Heart right ventricle (tissue), 16 donors: ENCODE measurements around the gene EGFR. TPM values are rescaled to one million over a fixed set of nuclear protein-coding genes. Genes with fewer than 3 reads are reported as not detected.
A peak's percentile ranks its signal among the peaks of the same experiment; 100 is the strongest.

Experiments
- ATAC-seq, 8 donors: fragments of 200-7000 bp; cut with Tn5 transposase; one replicate each; pipeline ENCODE4 v1.9.1; 2020; ENCODE audit warnings: mild to moderate bottlenecking in 8 of 8, moderate library complexity in 8 of 8, moderate number of reproducible peaks in 1 of 8
- DNase-seq, 2 donors: peaks; one replicate each; pipeline ENCODE4 v3.0.0-alpha.2; 2020
- H3K27ac ChIP-seq, 10 donors: fragments of 200-600 bp; sonication (generic) in 2 of 10; one replicate each; pipeline versions ENCODE4 v1.5.0 to v1.8.0; 2020 to 2022; ENCODE audit warnings: mild to moderate bottlenecking in 3 of 10
- H3K27me3 ChIP-seq, 7 donors: fragments of 200-600 bp; one replicate each; pipeline ENCODE4 v1.8.0; 2021 to 2022; ENCODE audit warnings: mild to moderate bottlenecking in 2 of 7
- H3K36me3 ChIP-seq, 9 donors: fragments of 200-600 bp; sonication (generic) in 1 of 9; one replicate each; pipeline versions ENCODE4 v1.5.0 to v1.8.0; 2020 to 2022; ENCODE audit warnings: mild to moderate bottlenecking in 2 of 9
- H3K4me1 ChIP-seq, 9 donors: fragments of 200-600 bp; sonication (generic) in 1 of 9; one replicate each; pipeline versions ENCODE4 v1.5.0 to v1.8.0; 2020 to 2022; ENCODE audit warnings: mild to moderate bottlenecking in 4 of 9
- H3K4me3 ChIP-seq, 10 donors: fragments of 200-600 bp; sonication (generic) in 2 of 10; one replicate each; pipeline versions ENCODE4 v1.5.0 to v1.8.0; 2020 to 2022; ENCODE audit warnings: mild to moderate bottlenecking in 7 of 10, moderate library complexity in 2 of 10
- H3K9me3 ChIP-seq, 11 donors: fragments of 200-600 bp in 10 of 11; sonication (generic) in 2 of 11; one replicate each; pipeline versions ENCODE4 v1.5.0 to v1.8.0; 2013 to 2022; ENCODE audit warnings: mild to moderate bottlenecking in 2 of 11, control low read depth in 1 of 11, moderate library complexity in 1 of 11
- WGBS, 2 donors: extraction: QIAGEN DNeasy Blood & Tissue Kit; methylation state at CpG; one replicate each; pipeline ENCODE4 v1.1.7; 2013; ENCODE audit warnings: inconsistent platforms in 1 of 2; 5-methylcytosine and 5-hydroxymethylcytosine counted together
- intact Hi-C, 10 donors: fragments of 100-400 bp; cut with DNase I; formaldehyde crosslinking; loops; one replicate each; pipeline versions ENCODE4 v1.11.1 to v1.14.2; 2022
- polyA plus RNA-seq, 2 donors: library from polyadenylated mRNA; stranded (reverse); fragments of 200-250 nt; gene quantifications; one replicate each; pipeline ENCODE4 v1.2.3, GENCODE V29; 2013
- total RNA-seq, 10 donors: library from RNA; stranded (reverse); fragmentation: NEBNext Ultra II Directional in 3 of 10; extraction: Animal tissue kit (Norgen Biotek cat#: 25700) in 3 of 10; gene quantifications; one replicate each; pipeline versions ENCODE4 v1.2.1 to v1.2.4, GENCODE V29; 2021 to 2023
- TF ChIP-seq, protein P1 (sequence below), 9 donors: fragments of 200-600 bp; sonication (generic) in 2 of 9; IDR thresholded peaks; one replicate each; pipeline versions ENCODE4 v1.5.0 to v1.8.0; 2021 to 2022; ENCODE audit warnings: antibody characterized with exemption in 9 of 9, mild to moderate bottlenecking in 5 of 9, moderate library complexity in 1 of 9
- donor health status: Arrhythmogenic right ventricular cardiomyopathy.
- donor health status: ischemic (EF 13 %, LVEDD 7.1; RV severe dilation, severe dysfunction).
- donor health status: healthy with polysubstance abuse.
- donor health status: DM: no; HTN: yes; CAD: no.
- donor health status: DM: no; HTN: no; CAD: no.
- donor health status: ischemic (EF 25% LVEDD 6.9; RV normal size, moderate dysfunction).
- donor health status: ischemic (EF 25% LVEDD 5.7; RV mildly dilated, moderate dysfunction).
- donor health status: healthy.
- donor health status: DM: yes; HTN: yes; CAD: no.
- donor health status: Ischemic cardiomyopathy.
- donor health status: ischemic (EF 35%, LVEDD 5.7; RV mildly dilated, moderate dysfunction).
- donor health status: nonischemic (EF 11% LVEDD 7.7; RV severe dilation, severe dysfunction).
- donor health status: DM: yes; HTN: yes; CAD: no.
- donor health status: PGD.
- donor health status: ischemic (EF 29% LVEDD 5.4; RV normal size, mild dysfunction).
- donor health status: nonischemic (EF 23%, LVEDD 6.1; RV moderate dilation, normal function).

EGFR gene
- total and polyA plus RNA-seq, 12 donors, result 1.9 to 13.5 (median 7.6) TPM

DNA sequence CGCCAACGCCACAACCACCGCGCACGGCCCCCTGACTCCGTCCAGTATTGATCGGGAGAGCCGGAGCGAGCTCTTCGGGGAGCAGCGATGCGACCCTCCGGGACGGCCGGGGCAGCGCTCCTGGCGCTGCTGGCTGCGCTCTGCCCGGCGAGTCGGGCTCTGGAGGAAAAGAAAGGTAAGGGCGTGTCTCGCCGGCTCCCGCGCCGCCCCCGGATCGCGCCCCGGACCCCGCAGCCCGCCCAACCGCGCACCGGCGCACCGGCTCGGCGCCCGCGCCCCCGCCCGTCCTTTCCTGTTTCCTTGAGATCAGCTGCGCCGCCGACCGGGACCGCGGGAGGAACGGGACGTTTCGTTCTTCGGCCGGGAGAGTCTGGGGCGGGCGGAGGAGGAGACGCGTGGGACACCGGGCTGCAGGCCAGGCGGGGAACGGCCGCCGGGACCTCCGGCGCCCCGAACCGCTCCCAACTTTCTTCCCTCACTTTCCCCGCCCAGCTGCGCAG is 424 bp downstream of the EGFR start:
- Histone ChIP-seq H3K9me3 (peaks cover 0 to under 1% (median 0%) of the 10 kb centered on the region in 11 donors), H3K36me3 (peaks cover 0 to 2% (median 0%) of the 10 kb centered on the region in 9 donors), H3K27ac (peak overlapping the region; percentile 83 to 98 (median 94)), H3K4me3 (peak overlapping the region; percentile 64 to 95 (median 76)), H3K4me1 (peaks cover 0 to 17% (median 9%) of the 10 kb centered on the region in 9 donors), H3K27me3 (peaks cover 0 to 44% (median 24%) of the 10 kb centered on the region in 7 donors)
- ATAC-seq (peak; percentile 49 to 82 (median 60)), DNase-seq (peak; percentile 59 to 75)
- WGBS, 2 donors, result 0 to 1% methylated on average over 69 to 70 of the region's 70 CpGs
- TF ChIP-seq, protein P1, sequence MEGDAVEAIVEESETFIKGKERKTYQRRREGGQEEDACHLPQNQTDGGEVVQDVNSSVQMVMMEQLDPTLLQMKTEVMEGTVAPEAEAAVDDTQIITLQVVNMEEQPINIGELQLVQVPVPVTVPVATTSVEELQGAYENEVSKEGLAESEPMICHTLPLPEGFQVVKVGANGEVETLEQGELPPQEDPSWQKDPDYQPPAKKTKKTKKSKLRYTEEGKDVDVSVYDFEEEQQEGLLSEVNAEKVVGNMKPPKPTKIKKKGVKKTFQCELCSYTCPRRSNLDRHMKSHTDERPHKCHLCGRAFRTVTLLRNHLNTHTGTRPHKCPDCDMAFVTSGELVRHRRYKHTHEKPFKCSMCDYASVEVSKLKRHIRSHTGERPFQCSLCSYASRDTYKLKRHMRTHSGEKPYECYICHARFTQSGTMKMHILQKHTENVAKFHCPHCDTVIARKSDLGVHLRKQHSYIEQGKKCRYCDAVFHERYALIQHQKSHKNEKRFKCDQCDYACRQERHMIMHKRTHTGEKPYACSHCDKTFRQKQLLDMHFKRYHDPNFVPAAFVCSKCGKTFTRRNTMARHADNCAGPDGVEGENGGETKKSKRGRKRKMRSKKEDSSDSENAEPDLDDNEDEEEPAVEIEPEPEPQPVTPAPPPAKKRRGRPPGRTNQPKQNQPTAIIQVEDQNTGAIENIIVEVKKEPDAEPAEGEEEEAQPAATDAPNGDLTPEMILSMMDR (IDR thresholded peaks at IDR 0.05), result no peak
- intact Hi-C loops, result loop anchor here in 7 of 10 donors (1.0 to 10.0 kb wide), 11 partner anchors 82 to 244 kb away; no protein-coding TSS in a partner anchor

DNA sequence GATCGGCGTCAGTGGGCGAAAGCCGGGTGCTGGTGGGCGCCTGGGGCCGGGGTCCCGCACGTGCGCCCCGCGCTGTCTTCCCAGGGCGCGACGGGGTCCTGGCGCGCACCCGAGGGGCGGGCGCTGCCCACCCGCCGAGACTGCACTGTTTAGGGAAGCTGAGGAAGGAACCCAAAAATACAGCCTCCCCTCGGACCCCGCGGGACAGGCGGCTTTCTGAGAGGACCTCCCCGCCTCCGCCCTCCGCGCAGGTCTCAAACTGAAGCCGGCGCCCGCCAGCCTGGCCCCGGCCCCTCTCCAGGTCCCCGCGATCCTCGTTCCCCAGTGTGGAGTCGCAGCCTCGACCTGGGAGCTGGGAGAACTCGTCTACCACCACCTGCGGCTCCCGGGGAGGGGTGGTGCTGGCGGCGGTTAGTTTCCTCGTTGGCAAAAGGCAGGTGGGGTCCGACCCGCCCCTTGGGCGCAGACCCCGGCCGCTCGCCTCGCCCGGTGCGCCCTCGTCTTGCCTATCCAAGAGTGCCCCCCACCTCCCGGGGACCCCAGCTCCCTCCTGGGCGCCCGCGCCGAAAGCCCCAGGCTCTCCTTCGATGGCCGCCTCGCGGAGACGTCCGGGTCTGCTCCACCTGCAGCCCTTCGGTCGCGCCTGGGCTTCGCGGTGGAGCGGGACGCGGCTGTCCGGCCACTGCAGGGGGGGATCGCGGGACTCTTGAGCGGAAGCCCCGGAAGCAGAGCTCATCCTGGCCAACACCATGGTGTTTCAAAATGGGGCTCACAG is 1.1 kb downstream of the EGFR start:
- peaks cover 0 to 17% (median 12%) of the 10 kb centered on the region in 9 donors for H3K4me1 ChIP-seq
- intact Hi-C loops, result loop anchor here in 8 of 10 donors (1.0 to 10.0 kb wide), 16 partner anchors 52 to 245 kb away; no protein-coding TSS in a partner anchor
- WGBS, 2 donors, result 1 to 2% methylated on average over 78 of the region's 78 CpGs
- ATAC-seq (peak in 7 of 8 donors; percentile 13 to 56 (median 26)), DNase-seq (no peak)
- TF ChIP-seq, protein P1 (IDR thresholded peaks at IDR 0.05), result peak in 1 of 9 donors; percentile 8
- H3K27ac ChIP-seq, result peak overlapping the region; percentile 83 to 98 (median 94)
- peaks cover 0 to 4% (median 0%) of the 10 kb centered on the region in 9 donors for H3K36me3 ChIP-seq
- no peaks in the 10 kb centered on the region for H3K9me3 ChIP-seq
- peaks cover 0 to 44% (median 24%) of the 10 kb centered on the region in 7 donors for H3K27me3 ChIP-seq
- H3K4me3 ChIP-seq, result peak overlapping the region; percentile 64 to 95 (median 76)

DNA sequence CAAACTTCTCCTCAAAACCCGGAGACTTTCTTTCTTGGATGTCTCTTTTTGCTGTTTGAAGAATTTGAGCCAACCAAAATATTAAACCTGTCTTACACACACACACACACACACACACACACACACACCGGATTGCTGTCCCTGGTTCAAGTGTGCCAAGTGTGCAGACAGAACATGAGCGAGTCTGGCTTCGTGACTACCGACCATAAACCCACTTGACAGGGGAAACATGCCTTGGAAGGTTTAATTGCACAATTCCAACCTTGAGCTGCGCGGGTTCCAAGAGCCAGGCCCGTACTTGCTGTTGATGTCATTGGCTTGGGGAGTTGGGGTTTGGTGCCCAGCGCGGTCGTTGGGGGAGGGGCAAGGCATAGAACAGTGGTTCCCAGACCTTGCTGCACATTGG is 1.7 kb downstream of the EGFR start:
- Histone ChIP-seq H3K4me1 (peaks cover 0 to 18% (median 14%) of the 10 kb centered on the region in 9 donors), H3K9me3 (no peaks in the 10 kb centered on the region), H3K27ac (peak overlapping the region in 9 of 10 donors; percentile 83 to 98 (median 93)), H3K27me3 (peaks cover 0 to 40% (median 24%) of the 10 kb centered on the region in 7 donors), H3K4me3 (peak overlapping the region in 9 of 10 donors; percentile 64 to 95 (median 82)), H3K36me3 (peaks cover 0 to 4% (median 0%) of the 10 kb centered on the region in 9 donors)
- TF ChIP-seq, protein P1 (IDR thresholded peaks at IDR 0.05), result no peak
- ATAC-seq, result no peak
- no peak for DNase-seq
- intact Hi-C loops, result loop anchor here in 7 of 10 donors (5.0 to 10.0 kb wide), 7 partner anchors 52 to 234 kb away; no protein-coding TSS in a partner anchor
- WGBS, 2 donors, result 71 to 76% methylated on average over 11 of the region's 11 CpGs

DNA sequence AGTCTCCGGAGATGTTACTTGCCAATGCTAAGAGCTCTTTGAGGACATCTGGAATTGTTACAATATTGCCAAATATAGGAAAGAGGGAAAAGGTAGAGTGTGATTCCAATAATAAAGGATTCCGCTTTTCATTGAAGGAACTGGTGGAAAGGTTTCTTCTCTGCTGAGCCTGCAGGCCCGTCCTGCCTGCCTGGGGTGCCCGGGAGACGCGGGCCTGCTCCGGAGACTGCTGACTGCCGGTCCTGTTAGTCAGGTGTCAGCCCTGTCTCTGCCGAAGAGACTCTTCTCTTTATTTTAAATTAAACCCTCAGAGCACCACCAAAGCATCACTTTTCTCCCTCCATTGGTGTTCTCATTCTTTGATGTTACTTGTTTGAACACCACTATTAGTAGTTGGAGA is 2.2 kb downstream of the EGFR start:
- Histone ChIP-seq H3K4me3 (peak overlapping the region in 8 of 10 donors; percentile 6 to 95 (median 76)), H3K27ac (peak overlapping the region in 6 of 10 donors; percentile 36 to 83 (median 48)), H3K9me3 (no peaks in the 10 kb centered on the region), H3K4me1 (peaks cover 0 to 23% (median 15%) of the 10 kb centered on the region in 9 donors), H3K36me3 (peaks cover 0 to 4% (median 0%) of the 10 kb centered on the region in 9 donors), H3K27me3 (peaks cover 0 to 35% (median 24%) of the 10 kb centered on the region in 7 donors)
- 92% methylated on average over 9 of the region's 9 CpGs for WGBS, 2 donors
- intact Hi-C loops, result loop anchor here in 7 of 10 donors (5.0 to 10.0 kb wide), 7 partner anchors 51 to 234 kb away; no protein-coding TSS in a partner anchor
- ATAC-seq, result no peak
- TF ChIP-seq, protein P1 (IDR thresholded peaks at IDR 0.05), result no peak
- no peak for DNase-seq
